C4-2B (cell line): ENCODE results near the gene FAM90A1.
"Not testable (repeated sequence)": the region's sequence is repeated elsewhere in the genome, so short reads cannot be mapped to it uniquely, and the experiment has no call there.

Experiments
- CTCF ChIP-seq: fragments of 450-650 bp; conservative IDR thresholded peaks from 2 replicates; pipeline ENCODE4 v1.5.1; 2017; ENCODE audit warnings: mild to moderate bottlenecking
- ZFX ChIP-seq: fragments of 450-650 bp; IDR thresholded peaks from 2 replicates; pipeline ENCODE4 v1.6.1; 2017

- not testable (repeated sequence) for TF ChIP-seq CTCF, ZFX
These were observed 8.6 kb downstream of the FAM90A1 start for GRCh38 chr12:8218711-8219382.
